ENCODE data around the gene TMC5.

DNA sequence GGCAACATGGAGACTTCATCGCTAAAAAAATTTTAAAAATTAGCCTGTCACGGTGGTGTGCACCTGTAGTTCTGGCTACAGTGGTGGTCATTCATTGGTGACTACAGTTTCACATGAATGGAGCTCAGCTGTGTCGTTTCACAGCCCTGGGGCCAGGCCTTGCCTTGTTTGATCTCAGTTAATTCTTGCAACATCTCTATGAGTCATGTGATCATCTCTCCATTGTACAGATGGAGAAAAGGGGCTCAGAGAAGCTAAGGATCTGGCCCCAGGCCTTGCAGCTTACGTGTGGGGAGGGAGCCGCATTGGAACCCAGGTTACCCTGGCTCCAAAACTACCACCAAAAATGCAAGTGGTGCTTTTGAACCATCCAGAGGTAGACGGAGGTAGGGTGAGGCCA, 54.8 kb downstream of the TMC5 start:
- no peak for TF ChIP-seq EZH2 (IDR thresholded peaks at IDR 0.05; ENCODE audit: borderline replicate concordance, low read depth, low read length, severe bottlenecking)
- TF ChIP-seq, protein P1, sequence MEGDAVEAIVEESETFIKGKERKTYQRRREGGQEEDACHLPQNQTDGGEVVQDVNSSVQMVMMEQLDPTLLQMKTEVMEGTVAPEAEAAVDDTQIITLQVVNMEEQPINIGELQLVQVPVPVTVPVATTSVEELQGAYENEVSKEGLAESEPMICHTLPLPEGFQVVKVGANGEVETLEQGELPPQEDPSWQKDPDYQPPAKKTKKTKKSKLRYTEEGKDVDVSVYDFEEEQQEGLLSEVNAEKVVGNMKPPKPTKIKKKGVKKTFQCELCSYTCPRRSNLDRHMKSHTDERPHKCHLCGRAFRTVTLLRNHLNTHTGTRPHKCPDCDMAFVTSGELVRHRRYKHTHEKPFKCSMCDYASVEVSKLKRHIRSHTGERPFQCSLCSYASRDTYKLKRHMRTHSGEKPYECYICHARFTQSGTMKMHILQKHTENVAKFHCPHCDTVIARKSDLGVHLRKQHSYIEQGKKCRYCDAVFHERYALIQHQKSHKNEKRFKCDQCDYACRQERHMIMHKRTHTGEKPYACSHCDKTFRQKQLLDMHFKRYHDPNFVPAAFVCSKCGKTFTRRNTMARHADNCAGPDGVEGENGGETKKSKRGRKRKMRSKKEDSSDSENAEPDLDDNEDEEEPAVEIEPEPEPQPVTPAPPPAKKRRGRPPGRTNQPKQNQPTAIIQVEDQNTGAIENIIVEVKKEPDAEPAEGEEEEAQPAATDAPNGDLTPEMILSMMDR (IDR thresholded peaks at IDR 0.05; ENCODE audit: extremely low read depth in 1 of 2, insufficient read depth in 1 of 2, low read depth in 1 of 2, low read length in 2 of 2) = no peak
